ENCODE data around the gene RPL35. TPM values are rescaled to one million over a fixed set of nuclear protein-coding genes. Genes with fewer than 3 reads are reported as not detected.
"Not testable (repeated sequence)": the region's sequence is repeated elsewhere in the genome, so short reads cannot be mapped to it uniquely, and the experiment has no call there.

Gene RPL35
- total RNA-seq, 2 donors from 2014 or later, result 1,657 to 1,708 TPM

GRCh38 chr9:124838567-124839275 lies 23.0 kb downstream of the RPL35 start:
- not testable (repeated sequence) for H3K4me3 Mint-ChIP-seq; ATAC-seq; H3K27ac Mint-ChIP-seq; DNase-seq; H3K4me1 Mint-ChIP-seq; H3K36me3 Mint-ChIP-seq (ENCODE audit: low read depth); H3K9me3 ChIP-seq (ENCODE audit: control insufficient read depth, low read length, poor library complexity, severe bottlenecking)
- H3K27me3 Mint-ChIP-seq, result peaks cover 32% of the 10 kb centered on the region

DNA sequence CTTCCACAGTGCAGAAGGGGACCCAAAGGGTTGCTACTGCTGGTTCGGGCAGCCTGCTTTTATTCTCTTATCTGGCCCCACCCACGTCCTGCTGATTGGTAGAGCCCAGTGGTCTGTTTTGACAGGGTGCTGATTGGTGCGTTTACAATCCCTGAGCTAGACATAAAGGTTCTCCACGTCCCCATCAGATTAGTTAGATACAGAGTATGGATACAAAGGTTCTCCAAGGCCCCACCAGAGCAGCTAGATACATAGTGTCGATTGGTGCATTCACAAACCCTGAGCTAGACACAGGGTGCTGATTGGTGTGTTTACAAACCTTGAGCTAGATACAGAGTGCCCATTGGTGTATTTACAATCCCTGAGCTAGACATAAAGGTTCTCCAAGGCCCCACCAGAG lies 23.6 kb downstream of the RPL35 start:
- H3K4me3 Mint-ChIP-seq; H3K9me3 ChIP-seq (ENCODE audit: control insufficient read depth, low read length, poor library complexity, severe bottlenecking); H3K36me3 Mint-ChIP-seq (ENCODE audit: low read depth); H3K27ac Mint-ChIP-seq; DNase-seq; ATAC-seq; H3K4me1 Mint-ChIP-seq: not testable (repeated sequence)
- peaks cover 32% of the 10 kb centered on the region for H3K27me3 Mint-ChIP-seq

- H3K4me1 Mint-ChIP-seq, result no peaks in the 10 kb centered on the region
- ATAC-seq (no peak), DNase-seq (no peak)
- no peaks in the 10 kb centered on the region for H3K9me3 ChIP-seq (ENCODE audit: control insufficient read depth, low read length, poor library complexity, severe bottlenecking)
- H3K27me3 Mint-ChIP-seq, result peaks cover 39% of the 10 kb centered on the region
- H3K4me3 Mint-ChIP-seq, result no peak overlapping the region
- H3K27ac Mint-ChIP-seq, result no peak overlapping the region
- H3K36me3 Mint-ChIP-seq (ENCODE audit: low read depth), result no peaks in the 10 kb centered on the region
These were observed 26.7 kb downstream of the RPL35 start for GRCh38 chr9:124835026-124835557.

DNA sequence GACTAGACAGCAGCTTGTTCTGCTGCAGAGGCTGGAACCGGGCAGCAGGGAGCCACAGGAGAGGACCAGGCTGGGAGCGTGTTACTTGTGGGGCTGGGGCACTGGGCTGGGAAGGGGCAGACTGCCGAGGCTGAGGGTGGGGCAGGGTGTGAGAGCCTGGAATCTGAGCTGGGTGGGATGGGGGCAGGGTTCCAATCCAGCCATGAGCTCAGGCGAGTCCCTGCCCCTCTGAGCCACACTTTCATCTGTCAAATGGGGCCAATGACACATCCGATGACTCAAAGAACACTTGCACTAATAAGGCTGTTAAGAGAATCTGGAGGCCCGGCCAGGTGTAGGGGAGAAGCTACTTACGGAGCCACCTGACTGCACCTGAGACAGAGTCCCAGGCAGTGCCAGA lies 27.2 kb downstream of the RPL35 start:
- no peak overlapping the region for H3K27ac Mint-ChIP-seq
- no peak for DNase-seq

GRCh38 chr9:124831642-124832364 lies 30.0 kb downstream of the RPL35 start:
- Mint-ChIP-seq H3K27me3 (peaks cover 19% of the 10 kb centered on the region), H3K36me3 (ENCODE audit: low read depth) (no peaks in the 10 kb centered on the region), H3K4me1 (peaks cover 3% of the 10 kb centered on the region), H3K4me3 (no peak overlapping the region), H3K27ac (no peak overlapping the region)
- DNase-seq (no peak), ATAC-seq (no peak)
- H3K9me3 ChIP-seq (ENCODE audit: control insufficient read depth, low read length, poor library complexity, severe bottlenecking), result no peaks in the 10 kb centered on the region

More for the DNA sequence above, 27.2 kb downstream of the RPL35 start:
- Mint-ChIP-seq H3K27me3 (peaks cover 37% of the 10 kb centered on the region), H3K36me3 (ENCODE audit: low read depth) (no peaks in the 10 kb centered on the region), H3K4me3 (no peak overlapping the region), H3K4me1 (no peaks in the 10 kb centered on the region)
- H3K9me3 ChIP-seq (ENCODE audit: control insufficient read depth, low read length, poor library complexity, severe bottlenecking), result no peaks in the 10 kb centered on the region
- ATAC-seq, result no peak

GRCh38 chr9:124830593-124830992 lies 31.2 kb downstream of the RPL35 start:
- no peak overlapping the region for H3K27ac Mint-ChIP-seq
- no peaks in the 10 kb centered on the region for H3K36me3 Mint-ChIP-seq (ENCODE audit: low read depth)
- no peaks in the 10 kb centered on the region for H3K9me3 ChIP-seq (ENCODE audit: control insufficient read depth, low read length, poor library complexity, severe bottlenecking)
- no peak overlapping the region for H3K4me3 Mint-ChIP-seq
- DNase-seq (no peak), ATAC-seq (no peak)
- H3K4me1 Mint-ChIP-seq, result peaks cover 3% of the 10 kb centered on the region
- peaks cover 16% of the 10 kb centered on the region for H3K27me3 Mint-ChIP-seq

GRCh38 chr9:124829334-124829669 lies 32.5 kb downstream of the RPL35 start:
- Mint-ChIP-seq H3K4me1 (peaks cover 3% of the 10 kb centered on the region), H3K27me3 (peaks cover 10% of the 10 kb centered on the region), H3K27ac (no peak overlapping the region), H3K36me3 (ENCODE audit: low read depth) (no peaks in the 10 kb centered on the region), H3K4me3 (no peak overlapping the region)
- DNase-seq (no peak), ATAC-seq (no peak)
- no peaks in the 10 kb centered on the region for H3K9me3 ChIP-seq (ENCODE audit: control insufficient read depth, low read length, poor library complexity, severe bottlenecking)

DNA sequence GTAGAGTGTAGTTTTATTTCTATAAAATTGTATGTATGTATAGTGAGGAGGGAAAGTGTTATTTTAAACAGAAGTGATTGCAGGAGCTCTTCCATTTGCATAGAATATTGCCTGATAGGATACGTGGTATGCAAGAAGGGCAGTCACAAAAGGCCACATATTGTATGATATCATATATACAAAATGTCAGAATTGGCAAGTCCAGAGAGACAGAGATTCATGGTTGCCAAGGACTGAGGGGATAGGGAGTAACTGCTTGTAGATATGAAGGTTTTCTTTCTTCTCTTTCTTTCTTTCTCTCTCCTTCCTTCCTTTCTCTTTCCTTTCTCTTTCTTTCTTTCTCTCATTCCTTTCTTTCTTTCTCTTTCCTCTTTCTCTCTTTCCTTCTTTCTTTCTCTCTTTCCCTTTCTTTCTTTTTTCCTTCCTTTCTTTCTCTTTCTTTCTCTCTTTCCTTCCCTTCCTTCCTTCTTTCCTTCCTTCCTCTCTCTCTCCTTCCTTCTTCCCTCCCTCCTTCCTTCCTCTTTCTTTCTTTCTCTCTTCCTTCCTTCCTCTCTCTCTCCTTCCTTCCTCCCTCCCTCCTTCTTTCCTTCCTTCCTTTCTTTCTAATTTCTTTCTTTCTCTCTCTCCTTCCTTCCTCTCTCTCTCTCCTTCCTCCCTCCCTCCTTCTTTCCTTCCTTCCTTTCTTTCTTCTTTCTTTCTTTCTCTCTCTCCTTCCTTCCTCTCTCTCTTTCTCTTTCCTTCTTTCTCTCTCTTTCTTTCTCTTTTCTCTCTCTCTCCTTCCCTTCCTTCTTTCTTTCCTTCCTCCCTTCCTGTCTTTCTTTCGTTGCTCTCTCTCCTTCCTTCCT lies 33.0 kb downstream of the RPL35 start:
- Mint-ChIP-seq H3K36me3 (ENCODE audit: low read depth) (no peaks in the 10 kb centered on the region), H3K27me3 (peaks cover 7% of the 10 kb centered on the region), H3K4me1 (peaks cover 3% of the 10 kb centered on the region), H3K27ac (no peak overlapping the region), H3K4me3 (no peak overlapping the region)
- ATAC-seq (no peak), DNase-seq (no peak)
- H3K9me3 ChIP-seq (ENCODE audit: control insufficient read depth, low read length, poor library complexity, severe bottlenecking), result no peaks in the 10 kb centered on the region

DNA sequence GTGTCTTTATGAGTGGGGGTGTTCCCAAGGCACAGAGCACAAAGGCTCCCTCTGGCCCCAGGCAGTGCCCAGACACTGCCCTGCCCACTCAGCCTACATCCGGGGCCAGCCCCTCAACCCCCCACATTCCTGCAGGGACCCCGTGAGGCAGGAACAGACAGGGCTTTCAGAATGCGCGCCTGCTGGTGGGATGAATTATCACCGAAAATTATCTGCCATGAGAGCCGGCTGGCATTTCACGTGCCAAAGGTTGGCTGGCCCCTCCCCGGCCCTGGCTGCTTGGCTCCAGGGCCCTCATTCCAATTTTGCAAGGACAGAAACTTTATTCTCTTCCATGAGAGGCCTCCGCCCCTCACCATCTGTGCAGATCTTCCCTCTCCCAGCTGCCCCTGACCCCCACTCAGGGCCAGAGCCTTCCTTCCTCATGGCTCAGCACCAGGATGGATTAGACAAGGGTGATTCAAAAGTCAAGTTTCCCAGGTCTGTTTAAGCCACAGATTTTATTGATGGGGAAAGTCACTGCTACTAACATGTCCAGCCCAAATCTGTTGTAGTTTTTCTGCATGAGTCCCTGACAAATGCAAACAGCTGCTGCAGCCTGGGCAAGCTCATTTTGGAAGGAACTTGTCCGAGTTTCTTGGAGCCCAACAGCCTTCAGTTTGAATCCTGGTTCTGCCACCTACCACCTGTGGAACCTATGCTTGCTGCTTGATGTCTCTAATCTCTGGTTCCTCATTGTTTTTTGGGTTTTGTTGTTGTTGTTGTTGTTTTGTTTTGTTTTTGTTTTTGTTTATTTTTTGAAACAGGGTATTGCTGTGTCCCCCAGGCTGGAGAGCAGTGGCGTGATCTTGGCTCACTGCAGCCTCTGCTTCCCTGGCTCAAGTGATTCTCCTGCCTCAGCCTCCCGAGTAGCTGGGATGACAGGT lies 40.8 kb downstream of the RPL35 start:
- Mint-ChIP-seq H3K36me3 (ENCODE audit: low read depth) (no peaks in the 10 kb centered on the region), H3K4me3 (no peak overlapping the region), H3K27ac (no peak overlapping the region), H3K27me3 (peaks cover 39% of the 10 kb centered on the region), H3K4me1 (peaks cover 2% of the 10 kb centered on the region)
- ATAC-seq, result no peak
- DNase-seq, result no peak
- no peaks in the 10 kb centered on the region for H3K9me3 ChIP-seq (ENCODE audit: control insufficient read depth, low read length, poor library complexity, severe bottlenecking)

DNA sequence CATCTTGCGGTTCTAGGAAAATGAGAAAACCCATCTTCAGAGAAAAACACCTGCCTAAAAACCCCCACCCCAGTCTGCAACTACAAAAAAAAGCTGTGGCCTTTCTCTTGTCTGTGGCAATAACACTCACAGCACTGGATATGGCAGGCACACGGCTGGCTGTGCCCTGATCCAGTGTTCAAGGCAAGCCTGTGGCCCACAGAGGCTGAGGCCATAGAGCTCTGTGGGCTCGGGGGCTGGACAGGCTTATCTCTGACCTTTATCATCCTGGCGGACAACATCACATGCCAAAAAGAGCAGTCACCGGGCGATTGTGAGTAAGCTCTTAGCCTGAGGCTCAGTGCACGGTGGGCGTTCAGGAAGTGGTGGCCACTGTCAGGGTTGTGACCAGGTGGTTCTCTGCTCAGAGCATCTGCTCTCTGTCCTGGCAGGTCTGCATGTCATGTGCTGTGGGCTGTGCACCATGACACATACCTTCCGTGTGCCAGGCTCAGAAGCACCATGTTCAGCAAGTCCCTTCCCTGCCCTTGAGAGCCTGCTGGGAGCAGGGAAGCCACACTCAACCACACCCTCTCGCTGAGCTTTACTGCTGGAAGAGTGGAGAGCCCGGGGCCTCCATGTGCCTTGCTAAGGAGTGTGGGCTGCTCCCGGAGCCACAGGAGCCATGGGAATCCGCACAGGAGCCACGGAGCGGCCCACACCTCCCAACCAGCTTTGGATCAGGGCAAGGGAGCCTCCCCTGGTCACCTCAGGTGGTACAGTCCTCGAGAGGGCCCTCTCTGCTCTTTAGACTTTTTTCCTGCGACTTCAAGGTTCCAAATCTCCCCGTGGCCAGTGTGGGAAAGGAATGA lies 43.1 kb downstream of the RPL35 start:
- peaks cover 2% of the 10 kb centered on the region for H3K4me1 Mint-ChIP-seq
- DNase-seq (no peak), ATAC-seq (no peak)
- H3K36me3 Mint-ChIP-seq (ENCODE audit: low read depth), result no peaks in the 10 kb centered on the region
- no peak overlapping the region for H3K27ac Mint-ChIP-seq
- H3K27me3 Mint-ChIP-seq, result peaks cover 39% of the 10 kb centered on the region
- no peak overlapping the region for H3K4me3 Mint-ChIP-seq
- H3K9me3 ChIP-seq (ENCODE audit: control insufficient read depth, low read length, poor library complexity, severe bottlenecking), result no peaks in the 10 kb centered on the region

DNA sequence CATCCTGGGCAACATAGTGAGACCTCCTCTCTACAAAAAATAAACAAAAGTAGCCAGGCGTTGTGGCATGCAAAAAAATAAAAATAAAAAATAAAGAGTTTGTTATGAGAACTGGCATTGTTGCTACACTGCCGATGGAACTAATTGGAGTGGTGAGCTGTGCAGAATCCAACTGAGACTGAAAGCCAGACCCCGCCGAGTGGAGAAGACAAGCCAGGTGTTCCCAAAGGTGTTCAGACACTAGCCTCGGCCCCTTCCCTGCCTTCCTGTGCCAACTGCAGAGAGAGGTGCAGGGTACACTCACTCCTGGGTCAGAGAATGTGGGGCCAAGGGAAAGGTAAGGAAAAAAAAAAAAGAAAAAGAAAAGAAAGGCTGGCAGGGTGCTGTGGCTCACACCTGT lies 46.2 kb downstream of the RPL35 start:
- no peak for DNase-seq
- Mint-ChIP-seq H3K4me1 (peaks cover 2% of the 10 kb centered on the region), H3K36me3 (ENCODE audit: low read depth) (no peaks in the 10 kb centered on the region), H3K27ac (no peak overlapping the region), H3K4me3 (no peak overlapping the region), H3K27me3 (peaks cover 25% of the 10 kb centered on the region)
- H3K9me3 ChIP-seq (ENCODE audit: control insufficient read depth, low read length, poor library complexity, severe bottlenecking), result no peaks in the 10 kb centered on the region
- ATAC-seq, result no peak

DNA sequence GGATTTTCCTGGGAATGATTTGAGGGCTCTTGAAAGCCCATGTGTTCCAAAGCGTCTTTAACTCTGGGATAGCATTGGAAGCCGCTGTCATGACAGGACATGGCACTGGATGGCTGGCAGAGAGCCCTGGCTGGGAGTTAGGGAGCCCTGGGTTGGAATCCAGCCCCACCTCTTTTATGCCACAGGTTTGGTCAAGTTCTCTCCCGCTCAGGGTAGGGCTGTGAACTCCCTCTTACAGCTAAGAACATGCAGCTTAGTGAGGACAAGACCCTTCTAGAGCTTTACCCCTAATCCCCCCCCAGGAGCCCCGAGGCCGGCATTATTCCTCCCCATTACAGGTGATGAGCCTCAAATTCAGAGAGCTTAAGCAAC lies 47.6 kb downstream of the RPL35 start:
- DNase-seq (no peak), ATAC-seq (no peak)
- no peaks in the 10 kb centered on the region for H3K9me3 ChIP-seq (ENCODE audit: control insufficient read depth, low read length, poor library complexity, severe bottlenecking)
- no peak overlapping the region for H3K27ac Mint-ChIP-seq
- no peak overlapping the region for H3K4me3 Mint-ChIP-seq
- peaks cover 16% of the 10 kb centered on the region for H3K27me3 Mint-ChIP-seq
- no peaks in the 10 kb centered on the region for H3K36me3 Mint-ChIP-seq (ENCODE audit: low read depth)
- peaks cover 2% of the 10 kb centered on the region for H3K4me1 Mint-ChIP-seq

Measured in T-helper 17 cell (primary cell).